ENCODE measurements around the gene LACTB.

Gene LACTB

GRCh38 chr15:63181648-63182047 lies 60.0 kb downstream of the LACTB start:
- peak; percentile 59 for DNase-seq

- DNase-seq, result no peak
These were observed 63.5 kb downstream of the LACTB start for GRCh38 chr15:63185206-63185605.

GRCh38 chr15:63186065-63186464 lies 64.4 kb downstream of the LACTB start:
- DNase-seq, result peak; percentile 42

- DNase-seq, result no peak
These were observed 66.0 kb downstream of the LACTB start for GRCh38 chr15:63187589-63188226.

- peak; percentile 12 for DNase-seq
These were observed 66.7 kb downstream of the LACTB start for GRCh38 chr15:63188247-63188925.

- DNase-seq, result peak; percentile 97
These were observed 67.5 kb downstream of the LACTB start, which contains the start of gene RAB8B for GRCh38 chr15:63188926-63189871. Gene RAB8B, plus strand, starts transcription at chr15:63189606. Its CDS starts 19 bp downstream, at chr15:63189625.

- DNase-seq, result peak; percentile 47
These were observed 68.5 kb downstream of the LACTB start for GRCh38 chr15:63189941-63190768.

- DNase-seq, result no peak
These were observed 69.3 kb downstream of the LACTB start for GRCh38 chr15:63190769-63191649.

Data from HCEC 1CT (cell line).